HPDE6-E6E7 (cell line): ENCODE data around the gene DNAJC22.
"Not testable (repeated sequence)": the region's sequence is repeated elsewhere in the genome, so short reads cannot be mapped to it uniquely, and the experiment has no call there.

Experiments
- DNase-seq: peaks from one replicate; pipeline ENCODE4 v3.0.0; 2011; ENCODE audit warnings: missing footprints; ENCODE audit errors: extremely low spot score

Gene DNAJC22

GRCh38 chr12:49331380-49332222, 15.1 kb upstream of the DNAJC22 start:
- DNase-seq = peak; percentile 64

GRCh38 chr12:49332441-49332861, 14.2 kb upstream of the DNAJC22 start:
- no peak for DNase-seq

GRCh38 chr12:49332891-49333371, 13.8 kb upstream of the DNAJC22 start:
- DNase-seq = no peak

GRCh38 chr12:49333778-49334177, 12.9 kb upstream of the DNAJC22 start:
- DNase-seq = not testable (repeated sequence)

GRCh38 chr12:49334226-49334625, 12.5 kb upstream of the DNAJC22 start:
- no peak for DNase-seq

GRCh38 chr12:49334681-49335080, 12.0 kb upstream of the DNAJC22 start:
- DNase-seq = no peak

- DNase-seq = no peak
These were observed 11.4 kb upstream of the DNAJC22 start for GRCh38 chr12:49335118-49335954.

GRCh38 chr12:49335955-49336644, 10.6 kb upstream of the DNAJC22 start:
- no peak for DNase-seq

GRCh38 chr12:49336645-49337584, 9.8 kb upstream of the DNAJC22 start, which contains the start of gene C1QL4:
C1QL4 (minus strand) TSS chr12:49337188; CDS start chr12:49336477, 711 bp downstream.
- no peak for DNase-seq

GRCh38 chr12:49338830-49339463, 7.7 kb upstream of the DNAJC22 start:
- DNase-seq = no peak

- no peak for DNase-seq
These were observed 7.2 kb upstream of the DNAJC22 start for GRCh38 chr12:49339464-49339861.

- DNase-seq = no peak
These were observed 6.4 kb upstream of the DNAJC22 start for GRCh38 chr12:49340095-49340870.

- DNase-seq = no peak
These were observed 5.5 kb upstream of the DNAJC22 start for GRCh38 chr12:49340971-49341776.

- no peak for DNase-seq
These were observed 5.0 kb upstream of the DNAJC22 start for GRCh38 chr12:49341777-49342065.

- no peak for DNase-seq
These were observed 4.4 kb upstream of the DNAJC22 start for GRCh38 chr12:49342066-49342913.

GRCh38 chr12:49342914-49343731, 3.6 kb upstream of the DNAJC22 start:
- DNase-seq = no peak

- DNase-seq = no peak
These were observed 2.1 kb upstream of the DNAJC22 start for GRCh38 chr12:49344486-49345050.
